Measurements from ENCODE around the gene CRHBP.

DNA sequence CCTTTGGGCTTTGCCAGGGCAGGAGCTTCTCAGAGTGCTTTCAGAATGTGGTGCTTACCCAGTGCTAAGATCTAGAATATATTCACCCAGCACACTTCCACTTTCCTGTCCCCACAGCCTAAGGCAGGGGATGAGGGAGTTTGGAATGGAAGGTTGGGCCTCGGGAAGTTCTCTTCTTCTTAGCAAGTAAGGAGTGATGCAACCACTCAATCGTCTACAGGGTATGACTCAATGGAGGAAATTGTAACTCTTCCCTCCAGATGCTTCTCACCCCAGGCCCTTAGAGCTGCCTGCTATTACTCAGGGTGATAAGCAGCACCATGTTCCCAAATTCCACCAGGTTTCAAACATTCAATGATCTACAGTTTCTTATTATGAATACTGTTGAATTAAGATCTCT, 46.6 kb downstream of the CRHBP start:
- TF ChIP-seq, protein P1, sequence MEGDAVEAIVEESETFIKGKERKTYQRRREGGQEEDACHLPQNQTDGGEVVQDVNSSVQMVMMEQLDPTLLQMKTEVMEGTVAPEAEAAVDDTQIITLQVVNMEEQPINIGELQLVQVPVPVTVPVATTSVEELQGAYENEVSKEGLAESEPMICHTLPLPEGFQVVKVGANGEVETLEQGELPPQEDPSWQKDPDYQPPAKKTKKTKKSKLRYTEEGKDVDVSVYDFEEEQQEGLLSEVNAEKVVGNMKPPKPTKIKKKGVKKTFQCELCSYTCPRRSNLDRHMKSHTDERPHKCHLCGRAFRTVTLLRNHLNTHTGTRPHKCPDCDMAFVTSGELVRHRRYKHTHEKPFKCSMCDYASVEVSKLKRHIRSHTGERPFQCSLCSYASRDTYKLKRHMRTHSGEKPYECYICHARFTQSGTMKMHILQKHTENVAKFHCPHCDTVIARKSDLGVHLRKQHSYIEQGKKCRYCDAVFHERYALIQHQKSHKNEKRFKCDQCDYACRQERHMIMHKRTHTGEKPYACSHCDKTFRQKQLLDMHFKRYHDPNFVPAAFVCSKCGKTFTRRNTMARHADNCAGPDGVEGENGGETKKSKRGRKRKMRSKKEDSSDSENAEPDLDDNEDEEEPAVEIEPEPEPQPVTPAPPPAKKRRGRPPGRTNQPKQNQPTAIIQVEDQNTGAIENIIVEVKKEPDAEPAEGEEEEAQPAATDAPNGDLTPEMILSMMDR (IDR thresholded peaks at IDR 0.05) = no peak
- no peak for TF ChIP-seq POLR2A (IDR thresholded peaks at IDR 0.05)

All from uterus (tissue), 2 donors.